Activated T-helper 9 cell treated with anti-CD3 and anti-CD28 coated beads, Interleukin-2, amount 50 U/mL, for 16 hours (primary cell): ENCODE data around the gene AFMID.
"Not testable (repeated sequence)": the region's sequence is repeated elsewhere in the genome, so short reads cannot be mapped to it uniquely, and the experiment has no call there.

Source experiments
- DNase-seq: peaks from one replicate; pipeline ENCODE4 v3.0.0-alpha.2; 2020; ENCODE audit warnings: low read depth

Gene AFMID

GRCh38 chr17:78223765-78224164 is 36.6 kb downstream of the AFMID start:
- no peak for DNase-seq

GRCh38 chr17:78224231-78225087 is 37.3 kb downstream of the AFMID start:
- DNase-seq = no peak

GRCh38 chr17:78225088-78225865 is 38.1 kb downstream of the AFMID start:
- no peak for DNase-seq

GRCh38 chr17:78226055-78226758 is 39.0 kb downstream of the AFMID start:
- DNase-seq = no peak

GRCh38 chr17:78226759-78227454 is 39.7 kb downstream of the AFMID start:
- DNase-seq = no peak

- DNase-seq = no peak
Measured at GRCh38 chr17:78227455-78227916, 40.3 kb downstream of the AFMID start.

GRCh38 chr17:78228176-78228575 is 41.0 kb downstream of the AFMID start:
- DNase-seq = no peak

GRCh38 chr17:78230252-78230962 is 43.2 kb downstream of the AFMID start:
- DNase-seq = no peak

GRCh38 chr17:78230996-78231935 is 44.1 kb downstream of the AFMID start, which contains the start of gene TMEM235:
TMEM235 (plus strand) TSS chr17:78231631; CDS start chr17:78232024, 393 bp downstream.
- no peak for DNase-seq

- no peak for DNase-seq
Measured at GRCh38 chr17:78231991-78232858, 45.1 kb downstream of the AFMID start.

GRCh38 chr17:78232859-78233173 is 45.7 kb downstream of the AFMID start:
- no peak for DNase-seq

- no peak for DNase-seq
Measured at GRCh38 chr17:78233678-78234077, 46.5 kb downstream of the AFMID start.

GRCh38 chr17:78234261-78234865 is 47.2 kb downstream of the AFMID start:
- no peak for DNase-seq

- not testable (repeated sequence) for DNase-seq
Measured at GRCh38 chr17:78235022-78235421, 47.9 kb downstream of the AFMID start.

GRCh38 chr17:78235885-78236284 is 48.7 kb downstream of the AFMID start:
- no peak for DNase-seq

GRCh38 chr17:78236362-78237127 is 49.4 kb downstream of the AFMID start:
- no peak for DNase-seq

- no peak for DNase-seq
Measured at GRCh38 chr17:78237401-78238012, 50.3 kb downstream of the AFMID start.
